SHP77 treated with DMSO at 0.1 percent for 48 hours (cell line): ENCODE results near the gene RRP1B.

ENCODE experiments used
- DNase-seq: peaks from one replicate; lab custom pipeline; 2025; lab: John Stamatoyannopoulos, UW

Gene RRP1B

GRCh38 chr21:43744725-43745124 is 85.4 kb downstream of the RRP1B start:
- DNase-seq: no peak
